ENCODE data around the gene TNNC2. TPM values are rescaled to one million over a fixed set of nuclear protein-coding genes. Genes with fewer than 3 reads are reported as not detected.

The TNNC2 gene
- total and polyA plus RNA-seq, 2 experiments from 2014 or later: 0.59 to 32.5 TPM

- Histone ChIP-seq H3K36me3 (ENCODE audit: insufficient read depth) (no peaks in the 10 kb centered on the region), H3K79me2 (replicated peaks; ENCODE audit: insufficient read depth) (no peaks in the 10 kb centered on the region), H3K4me3 (no peak overlapping the region), H3K27me3 (ENCODE audit: insufficient read depth) (no peaks in the 10 kb centered on the region), H3F3A (replicated peaks; ENCODE audit: low read depth) (no peaks in the 10 kb centered on the region), H4K20me1 (replicated peaks; ENCODE audit: insufficient read depth) (no peaks in the 10 kb centered on the region), H3K4me1 (ENCODE audit: insufficient read depth) (no peaks in the 10 kb centered on the region), H2AFZ (no peak overlapping the region), H3K9me2 (ENCODE audit: insufficient read depth) (no peaks in the 10 kb centered on the region; the same call in 1 of the 2 replicates), H3K27ac (ENCODE audit: low read depth) (no peak overlapping the region), H3K4me2 (no peak overlapping the region)
- no peak overlapping the region for H3K27ac Mint-ChIP-seq
- peaks cover 9% of the 10 kb centered on the region for H3K27me3 Mint-ChIP-seq (ENCODE audit: insufficient read depth, low read depth, poor library complexity)
- DNase-seq (ENCODE audit: low spot score): no peak
- ATAC-seq: no peak
- H3K36me3 Mint-ChIP-seq (ENCODE audit: low read depth): no peaks in the 10 kb centered on the region; the same call in 2 of the 3 replicates
- TF ChIP-seq CTCF (conservative IDR thresholded peaks at IDR 0.05; ENCODE audit: low read depth in 2 of 2) (no peak), ETS1 (IDR thresholded peaks at IDR 0.05) (no peak), CREB1 (CRISPR knock-in tag; IDR thresholded peaks at IDR 0.05; ENCODE audit: low read depth) (no peak), ZNF331 (CRISPR knock-in tag; IDR thresholded peaks at IDR 0.05; ENCODE audit: low read depth) (no peak), NANOG (IDR thresholded peaks at IDR 0.05; ENCODE audit: borderline replicate concordance) (no peak), ZNF462 (CRISPR knock-in tag; IDR thresholded peaks at IDR 0.05) (no peak), STAT1 (IDR thresholded peaks at IDR 0.05; ENCODE audit: unreplicated experiment) (no peak), EZH2phosphoT487 (IDR thresholded peaks at IDR 0.05; ENCODE audit: unreplicated experiment) (no peak), JUNB (IDR thresholded peaks at IDR 0.05; ENCODE audit: unreplicated experiment) (no peak), ZNF114 (CRISPR knock-in tag; IDR thresholded peaks at IDR 0.05) (no peak), REST (IDR thresholded peaks at IDR 0.05; ENCODE audit: unreplicated experiment) (no peak), POLR2AphosphoS5 (IDR thresholded peaks at IDR 0.05; ENCODE audit: low read depth) (no peak)
- no peaks in the 10 kb centered on the region; the same call in 2 of the 3 replicates for H3K9me3 Mint-ChIP-seq
- H3K4me1 Mint-ChIP-seq: peaks cover 11% of the 10 kb centered on the region
- H3K4me3 Mint-ChIP-seq: no peak overlapping the region
These were observed 52.2 kb downstream of the TNNC2 start for GRCh38 chr20:45774945-45775344.

Measured in GM23338 (cell line).